Activated naive CD4-positive, alpha-beta T cell treated with anti-CD3 and anti-CD28 coated beads, Interleukin-2, amount 10 ng/mL, durations not matched to agents 7 days and 5 days (primary cell): Measurements from ENCODE around the gene AP2B1.

ENCODE experiments used
- CTCF ChIA-PET: fragments of 350-600 bp; sonication (Branson Sonifier 250); formaldehyde crosslinking; loops from one replicate; lab custom pipeline; 2021; ENCODE audit warnings: antibody characterized with exemption; lab: Charles Lee
- DNase-seq: peaks from one replicate; pipeline ENCODE4 v3.0.0-alpha.2; 2020
- H3K27ac Mint-ChIP-seq: one replicate; pipeline ENCODE4 v1.8.0; 2021; ENCODE audit warnings: mild to moderate bottlenecking, moderate library complexity, mixed read lengths
- H3K27me3 Mint-ChIP-seq: one replicate; pipeline ENCODE4 v1.8.0; 2021; ENCODE audit warnings: mild to moderate bottlenecking, mixed read lengths
- H3K36me3 Mint-ChIP-seq: one replicate; pipeline ENCODE4 v1.8.0; 2021; ENCODE audit warnings: mixed read lengths
- H3K4me1 Mint-ChIP-seq: one replicate; pipeline ENCODE4 v1.8.0; 2021; ENCODE audit warnings: mixed read lengths
- H3K4me3 Mint-ChIP-seq: one replicate; pipeline ENCODE4 v1.8.0; 2021; ENCODE audit warnings: mild to moderate bottlenecking, moderate library complexity, mixed read lengths
- H3K9me3 Mint-ChIP-seq: one replicate; pipeline ENCODE4 v1.8.0; 2021; ENCODE audit warnings: mixed read lengths

AP2B1 gene

GRCh38 chr17:35587074-35587961 is at the start of gene AP2B1:
TSS of gene AP2B1 (plus strand) at chr17:35587322. CDS start at chr17:35594031, 6,709 bp downstream.
- H3K9me3 Mint-ChIP-seq, result no peaks in the 10 kb centered on the region
- CTCF ChIA-PET, result interaction anchor here (1.3 to 1.4 kb wide), 2 partner anchors 9 to 11 kb away, joined by 3 to 4 read pairs; partner anchors contain the start of gene PEX12
- H3K27me3 Mint-ChIP-seq, result peaks cover 10% of the 10 kb centered on the region
- peak within 1 kb of the TSS; percentile 92 for H3K4me3 Mint-ChIP-seq
- H3K36me3 Mint-ChIP-seq, result peaks cover 4% of the 10 kb centered on the region
- H3K27ac Mint-ChIP-seq, result peak within 1 kb of the TSS; percentile 97
- peaks cover 32% of the 10 kb centered on the region for H3K4me1 Mint-ChIP-seq
- DNase-seq, result peak; percentile 97

DNA sequence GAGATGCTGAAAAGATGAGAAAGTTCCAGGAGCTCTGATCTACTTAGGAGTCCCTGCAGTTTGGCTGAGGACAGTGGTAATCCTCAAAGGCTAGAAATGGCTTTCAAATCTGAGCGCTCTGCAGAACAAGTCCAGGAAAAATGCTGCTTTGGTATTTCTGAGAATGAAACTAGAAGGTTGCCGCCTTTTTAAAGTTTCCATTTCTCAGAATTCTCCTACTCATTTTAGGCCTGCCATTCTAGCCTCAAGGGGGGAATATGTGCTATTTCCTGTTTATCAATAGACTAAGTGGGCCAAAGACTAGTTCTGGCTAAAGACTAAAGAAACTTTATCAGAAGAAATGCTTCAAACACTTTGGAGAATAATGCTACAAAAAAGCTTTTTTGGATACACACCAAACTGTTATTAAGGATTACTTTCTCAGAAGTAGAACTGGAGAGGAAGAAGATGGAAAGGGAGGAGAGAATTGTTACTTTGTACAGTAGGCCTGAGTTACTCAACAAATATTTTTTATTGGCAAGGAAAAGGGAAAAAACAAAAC is 49.5 kb upstream of the AP2B1 start, which contains the start of gene SLFN12L:
Gene SLFN12L, minus strand, starts transcription at position 78 of the 541 bp plus-strand sequence. CDS start 15,314 bp downstream, outside the sequence.
- Mint-ChIP-seq H3K4me1 (peaks cover 51% of the 10 kb centered on the region), H3K36me3 (peaks cover 34% of the 10 kb centered on the region), H3K4me3 (peak within 1 kb of the TSS; percentile 78), H3K9me3 (no peaks in the 10 kb centered on the region), H3K27ac (peak within 1 kb of the TSS; percentile 100), H3K27me3 (no peaks in the 10 kb centered on the region)
- CTCF ChIA-PET, result interaction anchor here (1.0 to 8.1 kb wide), 7 partner anchors 41 to 418 kb away, joined by 3 to 86 read pairs (median 5); partner anchors contain the start of genes PEX12, RAD51D and SLFN5
- peak; percentile 56 for DNase-seq

DNA sequence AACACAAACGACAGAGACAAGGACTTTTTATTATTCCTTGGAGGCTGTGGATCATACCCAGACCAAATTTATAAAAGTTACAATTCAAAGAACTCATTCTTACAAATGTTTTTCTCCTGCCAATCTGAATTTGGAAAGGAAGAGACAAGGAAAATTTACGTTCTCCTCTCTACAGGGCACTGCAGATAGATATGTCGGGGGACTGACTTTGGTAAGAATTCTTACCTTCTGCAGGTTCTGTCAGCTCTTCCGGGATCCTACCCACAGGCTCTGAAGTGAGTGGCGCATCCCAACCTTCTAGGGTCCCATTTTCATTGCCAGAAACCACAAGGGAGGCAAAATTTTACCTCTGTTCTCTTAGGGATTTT is 47.5 kb upstream of the AP2B1 start:
- H3K9me3 Mint-ChIP-seq, result no peaks in the 10 kb centered on the region
- CTCF ChIA-PET, result interaction anchor here (0.7 to 8.1 kb wide), 8 partner anchors 39 to 372 kb away, joined by 3 to 86 read pairs (median 4); partner anchors contain the start of genes PEX12 and SLFN11
- peak overlapping the region; percentile 100 for H3K27ac Mint-ChIP-seq
- peaks cover 57% of the 10 kb centered on the region for H3K4me1 Mint-ChIP-seq
- peak overlapping the region; percentile 81 for H3K4me3 Mint-ChIP-seq
- DNase-seq, result no peak
- peaks cover 25% of the 10 kb centered on the region for H3K36me3 Mint-ChIP-seq
- H3K27me3 Mint-ChIP-seq, result no peaks in the 10 kb centered on the region

- DNase-seq, result peak; percentile 52
- H3K27ac Mint-ChIP-seq, result peak overlapping the region; percentile 100
Observed at GRCh38 chr17:35540589-35541404, 46.3 kb upstream of the AP2B1 start.

DNA sequence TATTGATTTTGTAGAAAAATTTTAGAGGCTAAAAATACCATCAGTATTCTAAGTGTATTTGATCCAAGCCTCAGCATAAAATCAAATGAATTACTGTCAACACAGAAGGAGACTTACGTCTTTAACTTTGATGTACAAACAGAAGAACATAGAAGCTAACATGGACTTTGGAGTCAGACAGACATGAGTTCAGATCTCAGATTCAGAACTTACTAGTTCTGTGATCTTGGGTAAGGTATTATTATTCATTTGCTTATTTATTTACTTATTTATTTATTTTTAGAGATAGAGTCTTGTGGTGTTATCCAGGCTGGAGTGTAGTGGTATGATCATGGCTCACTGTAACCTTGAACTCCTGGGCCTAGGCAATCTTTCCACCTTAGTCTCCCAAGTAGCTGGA is 45.7 kb upstream of the AP2B1 start:
- CTCF ChIA-PET, result interaction anchor here (1.0 to 1.2 kb wide), 3 partner anchors 8 to 228 kb away, joined by 3 to 6 read pairs (median 4); no protein-coding TSS in a partner anchor
- Mint-ChIP-seq H3K36me3 (peaks cover 19% of the 10 kb centered on the region), H3K27me3 (peaks cover 5% of the 10 kb centered on the region), H3K4me1 (peaks cover 62% of the 10 kb centered on the region), H3K9me3 (peaks cover 4% of the 10 kb centered on the region), H3K4me3 (peak overlapping the region; percentile 81), H3K27ac (peak overlapping the region; percentile 100)
- no peak for DNase-seq

More at GRCh38 chr17:35540589-35541404, 46.3 kb upstream of the AP2B1 start:
- Mint-ChIP-seq H3K4me1 (peaks cover 62% of the 10 kb centered on the region), H3K27me3 (no peaks in the 10 kb centered on the region), H3K9me3 (peaks cover 4% of the 10 kb centered on the region), H3K36me3 (peaks cover 21% of the 10 kb centered on the region), H3K4me3 (peak overlapping the region; percentile 81)
- CTCF ChIA-PET, result interaction anchor here (0.9 to 8.1 kb wide), 6 partner anchors 7 to 228 kb away, joined by 3 to 86 read pairs (median 5); partner anchors contain the start of gene PEX12

- DNase-seq, result no peak
- Mint-ChIP-seq H3K27ac (no peak overlapping the region), H3K4me1 (peaks cover 59% of the 10 kb centered on the region), H3K4me3 (no peak overlapping the region), H3K27me3 (peaks cover 5% of the 10 kb centered on the region), H3K36me3 (peaks cover 7% of the 10 kb centered on the region), H3K9me3 (peaks cover 4% of the 10 kb centered on the region)
- CTCF ChIA-PET, result interaction anchor here (0.7 kb wide), 1 partner anchor 9 kb away, joined by 4 read pairs; no protein-coding TSS in a partner anchor
Observed at GRCh38 chr17:35542990-35543389, 44.1 kb upstream of the AP2B1 start.

GRCh38 chr17:35543856-35544255 is 43.3 kb upstream of the AP2B1 start:
- Mint-ChIP-seq H3K4me1 (peaks cover 50% of the 10 kb centered on the region), H3K27ac (no peak overlapping the region), H3K4me3 (no peak overlapping the region), H3K27me3 (peaks cover 9% of the 10 kb centered on the region), H3K36me3 (peaks cover 7% of the 10 kb centered on the region), H3K9me3 (peaks cover 4% of the 10 kb centered on the region)
- DNase-seq, result no peak
- CTCF ChIA-PET, result no interaction called here

GRCh38 chr17:35545150-35545549 is 42.0 kb upstream of the AP2B1 start:
- DNase-seq, result no peak
- peaks cover 7% of the 10 kb centered on the region for H3K36me3 Mint-ChIP-seq
- H3K4me1 Mint-ChIP-seq, result peaks cover 37% of the 10 kb centered on the region
- CTCF ChIA-PET, result interaction anchor here (0.6 kb wide), 1 partner anchor 11 kb away, joined by 3 read pairs; no protein-coding TSS in a partner anchor
- H3K27ac Mint-ChIP-seq, result no peak overlapping the region
- no peak overlapping the region for H3K4me3 Mint-ChIP-seq
- H3K27me3 Mint-ChIP-seq, result peaks cover 9% of the 10 kb centered on the region
- H3K9me3 Mint-ChIP-seq, result peaks cover 4% of the 10 kb centered on the region

DNA sequence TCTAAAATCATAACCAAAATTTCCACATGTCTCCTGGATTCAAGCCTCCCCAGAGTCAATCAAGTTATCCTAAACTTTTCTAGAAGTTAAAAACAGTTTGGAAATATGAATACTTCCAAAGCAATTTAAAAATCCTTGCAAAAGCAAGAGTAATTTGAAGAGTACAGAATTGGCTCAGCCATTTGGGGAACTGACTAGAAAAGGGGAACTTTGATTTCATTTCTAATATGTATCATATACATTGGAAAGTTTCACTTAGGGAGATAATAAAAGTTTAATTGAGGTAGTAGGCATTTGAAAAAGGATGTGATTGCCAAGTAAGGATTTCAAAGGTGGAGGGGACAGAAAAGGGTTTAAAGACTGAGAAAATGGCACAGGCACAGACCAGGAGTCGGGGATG is 40.6 kb upstream of the AP2B1 start:
- CTCF ChIA-PET, result no interaction called here
- no peak for DNase-seq
- Mint-ChIP-seq H3K4me1 (peaks cover 26% of the 10 kb centered on the region), H3K36me3 (peaks cover 7% of the 10 kb centered on the region), H3K4me3 (no peak overlapping the region), H3K27me3 (peaks cover 9% of the 10 kb centered on the region), H3K27ac (no peak overlapping the region), H3K9me3 (peaks cover 4% of the 10 kb centered on the region)

- no peak for DNase-seq
- Mint-ChIP-seq H3K4me1 (peaks cover 14% of the 10 kb centered on the region), H3K4me3 (no peak overlapping the region), H3K36me3 (peaks cover 7% of the 10 kb centered on the region), H3K27me3 (peaks cover 19% of the 10 kb centered on the region), H3K9me3 (peaks cover 4% of the 10 kb centered on the region), H3K27ac (no peak overlapping the region)
- CTCF ChIA-PET, result no interaction called here
Observed at GRCh38 chr17:35548208-35548810, 38.8 kb upstream of the AP2B1 start.

DNA sequence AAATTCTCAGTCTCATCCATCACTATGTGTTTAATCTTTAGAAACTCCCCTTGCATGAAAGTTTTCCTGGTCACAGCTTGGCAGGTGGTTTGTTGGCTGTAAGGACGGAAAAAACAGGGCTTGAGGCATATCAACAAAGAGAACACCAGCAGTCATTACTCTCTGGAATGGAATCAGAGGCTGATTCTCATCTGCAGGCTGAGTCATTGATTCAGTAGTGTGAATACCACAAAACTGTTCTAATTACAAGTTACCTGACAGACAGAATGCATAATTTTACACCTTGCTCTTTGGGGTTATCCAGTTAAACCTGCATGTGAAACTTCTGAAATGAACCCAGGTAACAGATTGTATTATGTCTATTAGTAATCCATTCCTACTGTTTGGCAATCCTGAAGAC is 38.1 kb upstream of the AP2B1 start:
- CTCF ChIA-PET, result no interaction called here
- H3K4me1 Mint-ChIP-seq, result peaks cover 7% of the 10 kb centered on the region
- H3K36me3 Mint-ChIP-seq, result peaks cover 7% of the 10 kb centered on the region
- H3K27ac Mint-ChIP-seq, result no peak overlapping the region
- peaks cover 26% of the 10 kb centered on the region for H3K27me3 Mint-ChIP-seq
- no peak overlapping the region for H3K4me3 Mint-ChIP-seq
- H3K9me3 Mint-ChIP-seq, result peaks cover 4% of the 10 kb centered on the region
- no peak for DNase-seq

- Mint-ChIP-seq H3K36me3 (no peaks in the 10 kb centered on the region), H3K9me3 (no peaks in the 10 kb centered on the region), H3K4me1 (no peaks in the 10 kb centered on the region), H3K4me3 (no peak overlapping the region), H3K27ac (no peak overlapping the region), H3K27me3 (peaks cover 44% of the 10 kb centered on the region)
- DNase-seq, result no peak
- CTCF ChIA-PET, result interaction anchor here (0.8 kb wide), 1 partner anchor 194 kb away, joined by 3 read pairs; no protein-coding TSS in a partner anchor
Observed at GRCh38 chr17:35553310-35553709, 33.8 kb upstream of the AP2B1 start.

- no peak overlapping the region for H3K27ac Mint-ChIP-seq
- DNase-seq, result no peak
- CTCF ChIA-PET, result interaction anchor here (1.4 kb wide), 1 partner anchor 24 kb away, joined by 3 read pairs; the partner anchor contains the start of gene PEX12
- H3K36me3 Mint-ChIP-seq, result no peaks in the 10 kb centered on the region
- no peak overlapping the region for H3K4me3 Mint-ChIP-seq
- peaks cover 53% of the 10 kb centered on the region for H3K27me3 Mint-ChIP-seq
- H3K9me3 Mint-ChIP-seq, result no peaks in the 10 kb centered on the region
- no peaks in the 10 kb centered on the region for H3K4me1 Mint-ChIP-seq
Observed at GRCh38 chr17:35554668-35555067, 32.5 kb upstream of the AP2B1 start.
